Adrenal gland (tissue), 5 donors: ENCODE data around the gene TDRD12.

Source experiments
- POLR2A ChIP-seq, 2 donors: fragments of 450-650 bp; IDR thresholded peaks; one replicate each; pipeline ENCODE4 v1.6.1; 2017; ENCODE audit warnings: antibody characterized with exemption in 2 of 2, mild to moderate bottlenecking in 2 of 2, moderate library complexity in 1 of 2
- TF ChIP-seq, protein P1 (sequence below), 6 experiments: fragments of 450-650 bp in 4 of 6; fragments of 200-600 bp in 2 of 6; sonication (generic) in 1 of 6; IDR thresholded peaks; 1 replicate in 5 of 6; 2 replicates in 1 of 6; pipeline versions ENCODE4 v1.5.1 to v1.8.0; 2016 to 2021; ENCODE audit warnings: antibody characterized with exemption in 6 of 6, mild to moderate bottlenecking in 2 of 6, moderate library complexity in 1 of 6
- donor health status: DM: no; HTN: no; CAD: no.

GRCh38 chr19:32718286-32718685, 1.3 kb upstream of the TDRD12 start:
- TF ChIP-seq, protein P1, sequence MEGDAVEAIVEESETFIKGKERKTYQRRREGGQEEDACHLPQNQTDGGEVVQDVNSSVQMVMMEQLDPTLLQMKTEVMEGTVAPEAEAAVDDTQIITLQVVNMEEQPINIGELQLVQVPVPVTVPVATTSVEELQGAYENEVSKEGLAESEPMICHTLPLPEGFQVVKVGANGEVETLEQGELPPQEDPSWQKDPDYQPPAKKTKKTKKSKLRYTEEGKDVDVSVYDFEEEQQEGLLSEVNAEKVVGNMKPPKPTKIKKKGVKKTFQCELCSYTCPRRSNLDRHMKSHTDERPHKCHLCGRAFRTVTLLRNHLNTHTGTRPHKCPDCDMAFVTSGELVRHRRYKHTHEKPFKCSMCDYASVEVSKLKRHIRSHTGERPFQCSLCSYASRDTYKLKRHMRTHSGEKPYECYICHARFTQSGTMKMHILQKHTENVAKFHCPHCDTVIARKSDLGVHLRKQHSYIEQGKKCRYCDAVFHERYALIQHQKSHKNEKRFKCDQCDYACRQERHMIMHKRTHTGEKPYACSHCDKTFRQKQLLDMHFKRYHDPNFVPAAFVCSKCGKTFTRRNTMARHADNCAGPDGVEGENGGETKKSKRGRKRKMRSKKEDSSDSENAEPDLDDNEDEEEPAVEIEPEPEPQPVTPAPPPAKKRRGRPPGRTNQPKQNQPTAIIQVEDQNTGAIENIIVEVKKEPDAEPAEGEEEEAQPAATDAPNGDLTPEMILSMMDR (IDR thresholded peaks at IDR 0.05) = no peak
- no peak for TF ChIP-seq POLR2A (IDR thresholded peaks at IDR 0.05)
